GM18873 (cell line): ENCODE results near the gene FARS2.

Experiments used
- ATAC-seq: cut with Tn5 transposase; IDR thresholded peaks from one replicate; pipeline ENCODE4 v1.9.1; 2021; ENCODE audit warnings: mild to moderate bottlenecking, moderate library complexity, moderate number of reproducible peaks; ENCODE audit not compliant: unreplicated experiment, low FRiP score

FARS2 gene

GRCh38 chr6:5457983-5458683, 196.8 kb downstream of the FARS2 start:
- no peak for ATAC-seq

- ATAC-seq = no peak
Observed at GRCh38 chr6:5459346-5459745, 198.0 kb downstream of the FARS2 start.

- no peak for ATAC-seq
Observed at GRCh38 chr6:5461365-5461764, 200.1 kb downstream of the FARS2 start.

GRCh38 chr6:5462856-5463255, 201.5 kb downstream of the FARS2 start:
- ATAC-seq = no peak

- ATAC-seq = no peak
Observed at GRCh38 chr6:5463690-5464089, 202.4 kb downstream of the FARS2 start.

GRCh38 chr6:5464099-5464885, 203.0 kb downstream of the FARS2 start:
- ATAC-seq = no peak

GRCh38 chr6:5466281-5467136, 205.2 kb downstream of the FARS2 start:
- ATAC-seq = no peak

GRCh38 chr6:5468586-5468985, 207.3 kb downstream of the FARS2 start:
- no peak for ATAC-seq

- ATAC-seq = no peak
Observed at GRCh38 chr6:5469101-5469846, 208.0 kb downstream of the FARS2 start.

GRCh38 chr6:5471044-5471443, 209.7 kb downstream of the FARS2 start:
- ATAC-seq = no peak

GRCh38 chr6:5471637-5472398, 210.5 kb downstream of the FARS2 start:
- no peak for ATAC-seq

GRCh38 chr6:5472571-5472970, 211.3 kb downstream of the FARS2 start:
- ATAC-seq = no peak

GRCh38 chr6:5475779-5476178, 214.5 kb downstream of the FARS2 start:
- ATAC-seq = no peak

- no peak for ATAC-seq
Observed at GRCh38 chr6:5478380-5478779, 217.1 kb downstream of the FARS2 start.

- no peak for ATAC-seq
Observed at GRCh38 chr6:5481033-5481432, 219.7 kb downstream of the FARS2 start.

- no peak for ATAC-seq
Observed at GRCh38 chr6:5481750-5482149, 220.4 kb downstream of the FARS2 start.

- ATAC-seq = no peak
Observed at GRCh38 chr6:5482619-5483018, 221.3 kb downstream of the FARS2 start.

- ATAC-seq = no peak
Observed at GRCh38 chr6:5484692-5485091, 223.4 kb downstream of the FARS2 start.

GRCh38 chr6:5486214-5486613, 224.9 kb downstream of the FARS2 start:
- peak; percentile 93 for ATAC-seq
